SK-N-SH treated with all-trans-retinoic acid at 6 μM for 48 hours (cell line): ENCODE data around the gene AGAP2.

Experiments used
- ATAC-seq: fragments of 200-7000 bp; cut with Tn5 transposase; 3 replicates; pipeline ENCODE4 v1.9.1; 2020; ENCODE audit warnings: mild to moderate bottlenecking, moderate library complexity
- ARNTL ChIP-seq: fragments of 450-650 bp; formaldehyde crosslinking; IDR thresholded peaks from 2 replicates; pipeline ENCODE4 v1.5.0; 2020; ENCODE audit warnings: low read depth, mild to moderate bottlenecking, moderate library complexity, borderline replicate concordance
- BACH2 ChIP-seq: fragments of 250-450 bp; sonication (Bioruptor Pico); IDR thresholded peaks from 2 replicates; pipeline ENCODE4 v1.9.0; 2021; ENCODE audit warnings: mild to moderate bottlenecking, borderline replicate concordance
- GLIS3 ChIP-seq: fragments of 250-450 bp; sonication (Bioruptor Pico); IDR thresholded peaks from 2 replicates; pipeline ENCODE4 v1.5.0; 2020; ENCODE audit warnings: mild to moderate bottlenecking, moderate library complexity
- ISL1 ChIP-seq: fragments of 250-450 bp; sonication (Bioruptor Pico); IDR thresholded peaks from 2 replicates; pipeline ENCODE4 v2.1.2; 2022; ENCODE audit warnings: mild to moderate bottlenecking, moderate library complexity
- OSR1 ChIP-seq: fragments of 250-450 bp; sonication (Bioruptor Pico); IDR thresholded peaks from 2 replicates; pipeline ENCODE4 v1.8.0; 2022; ENCODE audit warnings: moderate library complexity, mild to moderate bottlenecking, inconsistent platforms
- PATZ1 ChIP-seq: fragments of 250-450 bp; sonication (Bioruptor Pico); IDR thresholded peaks from 2 replicates; pipeline ENCODE4 v1.8.0; 2020; ENCODE audit warnings: mild to moderate bottlenecking, moderate library complexity, borderline replicate concordance
- PPARA ChIP-seq: fragments of 250-450 bp; sonication (Bioruptor Pico); IDR thresholded peaks from 2 replicates; pipeline ENCODE4 v1.5.0; 2020; ENCODE audit warnings: mild to moderate bottlenecking, borderline replicate concordance
- RARB ChIP-seq: fragments of 250-450 bp; sonication (Bioruptor Pico); IDR thresholded peaks from 2 replicates; pipeline ENCODE4 v1.8.0; 2021; ENCODE audit warnings: mild to moderate bottlenecking, moderate library complexity
- SNAI2 ChIP-seq: fragments of 250-450 bp; sonication (Bioruptor Pico); IDR thresholded peaks from 2 replicates; pipeline ENCODE4 v1.5.0; 2020; ENCODE audit warnings: mild to moderate bottlenecking, moderate library complexity
- TCF4 ChIP-seq: fragments of 250-450 bp; sonication (Bioruptor Pico); IDR thresholded peaks from 2 replicates; pipeline ENCODE4 v1.8.0; 2021; ENCODE audit warnings: mild to moderate bottlenecking, moderate library complexity, borderline replicate concordance
- TSHZ2 ChIP-seq: fragments of 250-450 bp; sonication (Bioruptor Pico); IDR thresholded peaks from 2 replicates; pipeline ENCODE4 v1.5.0; 2020; ENCODE audit warnings: mild to moderate bottlenecking, moderate library complexity
- ZC3H10 ChIP-seq: fragments of 250-450 bp; sonication (Bioruptor Pico); IDR thresholded peaks from 2 replicates; pipeline ENCODE4 v1.5.1; 2021; ENCODE audit warnings: mild to moderate bottlenecking, moderate library complexity
- ZFP3 ChIP-seq: fragments of 250-450 bp; sonication (Bioruptor Pico); IDR thresholded peaks from 2 replicates; pipeline ENCODE4 v1.5.0; 2020; ENCODE audit warnings: mild to moderate bottlenecking, moderate library complexity
- ZFP30 ChIP-seq: fragments of 450-650 bp; formaldehyde crosslinking; IDR thresholded peaks from 2 replicates; pipeline ENCODE4 v1.5.0; 2022; ENCODE audit warnings: mild to moderate bottlenecking, moderate library complexity
- ZNF565 ChIP-seq: fragments of 450-650 bp; formaldehyde crosslinking; conservative IDR thresholded peaks from 2 replicates; pipeline ENCODE4 v1.5.0; 2020; ENCODE audit warnings: low read depth, mild to moderate bottlenecking, moderate library complexity
- ZNF8 ChIP-seq: fragments of 450-650 bp; formaldehyde crosslinking; IDR thresholded peaks from 2 replicates; pipeline ENCODE4 v1.5.0; 2020; ENCODE audit warnings: mild to moderate bottlenecking, moderate library complexity
- TF ChIP-seq, protein P1 (sequence below): fragments of 250-450 bp; sonication (Bioruptor Pico); IDR thresholded peaks from 2 replicates; pipeline ENCODE4 v1.8.0; 2021; ENCODE audit warnings: low read depth, mild to moderate bottlenecking, moderate library complexity, borderline replicate concordance
- TF ChIP-seq, protein P2 (sequence below): fragments of 250-450 bp; sonication (Bioruptor Pico); IDR thresholded peaks from 2 replicates; pipeline ENCODE4 v1.5.1; 2020; ENCODE audit warnings: low read depth, mild to moderate bottlenecking, moderate library complexity
- TF ChIP-seq, protein P3 (sequence below): fragments of 250-450 bp; sonication (Bioruptor Pico); IDR thresholded peaks from 2 replicates; pipeline ENCODE4 v1.5.1; 2021; ENCODE audit warnings: mild to moderate bottlenecking, moderate library complexity

AGAP2 gene

DNA sequence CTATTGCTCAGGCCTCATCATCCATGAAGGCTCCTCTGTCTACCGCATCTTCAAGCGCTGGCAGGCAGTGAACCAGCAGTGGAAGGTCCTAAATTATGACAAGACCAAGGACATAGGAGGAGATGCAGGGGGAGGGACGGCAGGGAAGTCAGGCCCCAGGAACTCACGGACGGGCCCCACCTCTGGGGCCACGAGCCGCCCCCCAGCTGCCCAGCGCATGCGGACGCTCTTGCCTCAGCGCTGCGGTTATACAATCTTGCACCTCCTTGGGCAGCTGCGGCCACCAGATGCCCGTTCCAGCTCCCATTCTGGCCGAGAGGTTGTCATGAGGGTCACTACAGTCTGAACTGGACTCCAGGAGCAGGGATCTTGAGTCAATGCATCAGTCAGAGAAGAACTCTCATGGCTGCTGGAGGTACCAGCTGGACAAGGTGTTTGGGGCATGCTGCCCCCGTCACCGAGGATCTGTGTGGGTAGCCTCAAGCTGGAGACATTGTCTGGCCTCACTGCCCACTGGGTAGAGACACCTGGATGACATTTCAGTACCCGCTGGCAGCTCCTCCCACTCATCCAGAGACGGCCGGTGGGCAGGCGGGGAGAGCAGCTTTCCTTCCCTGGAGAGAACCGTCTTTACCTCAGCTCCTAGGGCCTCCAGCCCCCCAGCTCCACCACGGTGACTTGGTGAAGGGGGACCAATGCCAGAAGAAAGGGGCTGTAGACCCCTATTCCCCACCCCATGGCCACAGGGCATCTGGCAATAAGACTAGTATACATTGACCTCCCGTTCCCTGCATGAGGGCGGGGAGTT lies 20.2 kb upstream of the AGAP2 start:
- ATAC-seq = no peak
- TF ChIP-seq ZFP30 (CRISPR knock-in tag) = no peak
- no peak for TF ChIP-seq ISL1 (CRISPR knock-in tag)
- TF ChIP-seq SNAI2 = no peak
- no peak for TF ChIP-seq PATZ1 (CRISPR knock-in tag)
- TF ChIP-seq PPARA (CRISPR knock-in tag) = no peak
- TF ChIP-seq RARB (CRISPR knock-in tag) = no peak
- TF ChIP-seq, protein P1, sequence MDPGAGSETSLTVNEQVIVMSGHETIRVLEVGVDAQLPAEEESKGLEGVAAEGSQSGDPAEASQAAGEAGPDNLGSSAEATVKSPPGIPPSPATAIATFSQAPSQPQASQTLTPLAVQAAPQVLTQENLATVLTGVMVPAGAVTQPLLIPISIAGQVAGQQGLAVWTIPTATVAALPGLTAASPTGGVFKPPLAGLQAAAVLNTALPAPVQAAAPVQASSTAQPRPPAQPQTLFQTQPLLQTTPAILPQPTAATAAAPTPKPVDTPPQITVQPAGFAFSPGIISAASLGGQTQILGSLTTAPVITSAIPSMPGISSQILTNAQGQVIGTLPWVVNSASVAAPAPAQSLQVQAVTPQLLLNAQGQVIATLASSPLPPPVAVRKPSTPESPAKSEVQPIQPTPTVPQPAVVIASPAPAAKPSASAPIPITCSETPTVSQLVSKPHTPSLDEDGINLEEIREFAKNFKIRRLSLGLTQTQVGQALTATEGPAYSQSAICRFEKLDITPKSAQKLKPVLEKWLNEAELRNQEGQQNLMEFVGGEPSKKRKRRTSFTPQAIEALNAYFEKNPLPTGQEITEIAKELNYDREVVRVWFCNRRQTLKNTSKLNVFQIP (CRISPR knock-in tag) = no peak
- no peak for TF ChIP-seq TCF4
- TF ChIP-seq ZNF8 (CRISPR knock-in tag) = no peak
- no peak for TF ChIP-seq ZC3H10
- TF ChIP-seq, all 23 proteins: peak for 0

- TF ChIP-seq, protein P2, sequence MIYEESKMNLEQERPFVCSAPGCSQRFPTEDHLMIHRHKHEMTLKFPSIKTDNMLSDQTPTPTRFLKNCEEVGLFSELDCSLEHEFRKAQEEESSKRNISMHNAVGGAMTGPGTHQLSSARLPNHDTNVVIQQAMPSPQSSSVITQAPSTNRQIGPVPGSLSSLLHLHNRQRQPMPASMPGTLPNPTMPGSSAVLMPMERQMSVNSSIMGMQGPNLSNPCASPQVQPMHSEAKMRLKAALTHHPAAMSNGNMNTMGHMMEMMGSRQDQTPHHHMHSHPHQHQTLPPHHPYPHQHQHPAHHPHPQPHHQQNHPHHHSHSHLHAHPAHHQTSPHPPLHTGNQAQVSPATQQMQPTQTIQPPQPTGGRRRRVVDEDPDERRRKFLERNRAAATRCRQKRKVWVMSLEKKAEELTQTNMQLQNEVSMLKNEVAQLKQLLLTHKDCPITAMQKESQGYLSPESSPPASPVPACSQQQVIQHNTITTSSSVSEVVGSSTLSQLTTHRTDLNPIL = no peak
- TF ChIP-seq ZFP30 (CRISPR knock-in tag) (no peak), GLIS3 (CRISPR knock-in tag) (no peak), ZNF565 (CRISPR knock-in tag) (no peak)
- TF ChIP-seq, protein P3, sequence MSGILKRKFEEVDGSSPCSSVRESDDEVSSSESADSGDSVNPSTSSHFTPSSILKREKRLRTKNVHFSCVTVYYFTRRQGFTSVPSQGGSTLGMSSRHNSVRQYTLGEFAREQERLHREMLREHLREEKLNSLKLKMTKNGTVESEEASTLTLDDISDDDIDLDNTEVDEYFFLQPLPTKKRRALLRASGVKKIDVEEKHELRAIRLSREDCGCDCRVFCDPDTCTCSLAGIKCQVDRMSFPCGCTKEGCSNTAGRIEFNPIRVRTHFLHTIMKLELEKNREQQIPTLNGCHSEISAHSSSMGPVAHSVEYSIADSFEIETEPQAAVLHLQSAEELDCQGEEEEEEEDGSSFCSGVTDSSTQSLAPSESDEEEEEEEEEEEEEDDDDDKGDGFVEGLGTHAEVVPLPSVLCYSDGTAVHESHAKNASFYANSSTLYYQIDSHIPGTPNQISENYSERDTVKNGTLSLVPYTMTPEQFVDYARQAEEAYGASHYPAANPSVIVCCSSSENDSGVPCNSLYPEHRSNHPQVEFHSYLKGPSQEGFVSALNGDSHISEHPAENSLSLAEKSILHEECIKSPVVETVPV (CRISPR knock-in tag) = no peak
- ATAC-seq = no peak
These were observed 19.2 kb upstream of the AGAP2 start for GRCh38 chr12:57757771-57758170.

DNA sequence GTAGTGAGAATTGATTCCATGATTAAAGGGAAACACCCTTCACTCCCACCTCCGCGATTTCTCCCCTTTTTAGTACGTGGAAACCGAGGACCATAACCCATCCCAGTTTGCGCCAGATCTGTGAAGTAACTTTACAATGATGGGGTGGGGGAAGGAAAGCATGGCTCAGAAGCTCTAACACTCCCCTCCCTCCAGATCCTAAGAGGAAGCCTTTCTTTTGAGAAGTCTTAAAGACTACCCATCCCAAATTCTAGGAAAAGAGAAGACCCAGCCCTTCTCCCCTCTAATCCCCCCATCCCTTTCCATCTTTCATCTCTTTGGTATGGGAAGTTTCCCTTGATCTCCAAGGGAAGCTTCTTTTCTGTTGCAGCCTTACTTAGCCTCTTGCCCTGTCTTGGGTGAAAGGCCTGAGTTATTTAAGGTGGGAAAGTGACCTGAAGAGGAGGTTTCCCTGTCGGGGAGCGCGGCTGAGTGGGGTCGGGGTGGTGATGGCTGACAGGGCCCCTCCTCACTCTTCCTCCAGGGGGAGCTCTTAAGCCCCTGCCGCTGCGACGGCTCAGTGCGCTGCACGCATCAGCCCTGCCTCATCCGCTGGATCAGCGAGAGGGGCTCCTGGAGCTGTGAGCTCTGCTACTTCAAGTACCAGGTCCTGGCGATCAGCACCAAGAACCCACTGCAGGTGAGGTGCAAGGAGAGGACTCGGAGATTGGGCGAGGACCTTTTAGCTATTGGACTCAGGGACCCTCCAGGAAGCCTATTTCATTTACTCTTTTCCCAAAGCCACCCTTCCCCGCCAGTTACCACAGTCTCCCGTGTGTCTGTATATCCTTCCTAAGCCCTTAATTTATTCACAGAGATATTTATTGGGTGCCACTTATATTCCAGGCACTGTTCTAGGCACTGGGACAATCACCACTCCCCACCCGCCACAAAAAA lies 18.1 kb upstream of the AGAP2 start:
- no peak for ATAC-seq
- no peak for TF ChIP-seq ARNTL (CRISPR knock-in tag)
- no peak for TF ChIP-seq ZC3H10
- no peak for TF ChIP-seq OSR1 (CRISPR knock-in tag)
- TF ChIP-seq RARB (CRISPR knock-in tag) = no peak
- no peak for TF ChIP-seq TSHZ2 (CRISPR knock-in tag)
- no peak for TF ChIP-seq TCF4
- TF ChIP-seq, protein P3 (CRISPR knock-in tag) = no peak
- no peak for TF ChIP-seq ZNF8 (CRISPR knock-in tag)
- TF ChIP-seq ISL1 (CRISPR knock-in tag) = no peak
- TF ChIP-seq SNAI2 = no peak
- no peak for TF ChIP-seq BACH2 (CRISPR knock-in tag)
- TF ChIP-seq, protein P2 = no peak
- TF ChIP-seq PPARA (CRISPR knock-in tag) = no peak
- no peak for TF ChIP-seq ZFP3 (CRISPR knock-in tag)
- no peak for TF ChIP-seq PATZ1 (CRISPR knock-in tag)
- no peak for TF ChIP-seq ZFP30 (CRISPR knock-in tag)
